Cardiac ventricle fibroblast (primary cell): ENCODE measurements around the gene OR10G2. TPM values are rescaled to one million over a fixed set of nuclear protein-coding genes. Genes with fewer than 3 reads are reported as not detected.

Experiments used
- total RNA-seq: library from RNA; depleted of rRNA; stranded (reverse); fragments of >200 nt; gene quantifications from 2 replicates; pipeline ENCODE4 v1.2.3, GENCODE V29; 2015

The OR10G2 gene
- total RNA-seq, result not detected in 2 replicates

GRCh38 chr14:21634840-21635239 is at the start of gene OR10G2:
TSS of gene OR10G2 (minus strand) at chr14:21634940. CDS start at chr14:21634842, 98 bp downstream.

GRCh38 chr14:21673718-21674117 is 39.0 kb upstream of the OR10G2 start, which contains the start of gene OR4E1:
TSS of gene OR4E1 (minus strand) at chr14:21673818. CDS start at chr14:21670935, 2,883 bp downstream.

GRCh38 chr14:21653331-21653885 is 18.7 kb upstream of the OR10G2 start, which contains the start of gene OR4E2:
TSS of gene OR4E2 (plus strand) at chr14:21653835. CDS start at chr14:21665083, 11,248 bp downstream.

Other genes with a start within 250 kb of the OR10G2 start
- 32.4 and 35.6 TPM in 2 replicates for gene CHD8, start 178.8 kb downstream of the OR10G2 start, total RNA-seq
- gene RAB2B, start 158.0 kb downstream of the OR10G2 start, total RNA-seq, result 11.2 and 11.5 TPM in 2 replicates
- 34.3 and 40.9 TPM in 2 replicates for gene TOX4, start 157.7 kb downstream of the OR10G2 start, total RNA-seq
- gene METTL3, start 123.6 kb downstream of the OR10G2 start, total RNA-seq, result 19.6 and 22.0 TPM in 2 replicates
- gene SALL2, start 108.6 kb downstream of the OR10G2 start, total RNA-seq, result 8.8 and 9.0 TPM in 2 replicates
- gene OR10G3, start 54.9 kb downstream of the OR10G2 start, total RNA-seq, result not detected in 2 replicates
- not detected in 2 replicates for gene OR4E2, start 18.9 kb upstream of the OR10G2 start, total RNA-seq
- gene OR4E1, start 38.9 kb upstream of the OR10G2 start, total RNA-seq, result not detected in 2 replicates